ENCODE measurements around the gene SF3B2.
A peak's percentile ranks its signal among the peaks of the same experiment; 100 is the strongest.
"Not testable (repeated sequence)": the region's sequence is repeated elsewhere in the genome, so short reads cannot be mapped to it uniquely, and the experiment has no call there.

Gene SF3B2

GRCh38 chr11:66111158-66111557 is 59.0 kb downstream of the SF3B2 start:
- TF ChIP-seq CTCF (conservative IDR thresholded peaks at IDR 0.05) = no peak
- no peak overlapping the region for H3K27ac ChIP-seq

- no peak for TF ChIP-seq ZFX (IDR thresholded peaks at IDR 0.05)
- no peak for TF ChIP-seq CTCF (conservative IDR thresholded peaks at IDR 0.05)
- H3K27ac ChIP-seq = peak overlapping the region; percentile 23
Observed at GRCh38 chr11:66112041-66112491, 59.9 kb downstream of the SF3B2 start.

GRCh38 chr11:66112601-66113499 is 60.7 kb downstream of the SF3B2 start:
- TF ChIP-seq CTCF (conservative IDR thresholded peaks at IDR 0.05) (no peak), ZFX (IDR thresholded peaks at IDR 0.05) (no peak)
- peak overlapping the region; percentile 23; the same call in 1 of the 2 replicates for H3K27ac ChIP-seq

- H3K27ac ChIP-seq = not testable (repeated sequence)
Observed at GRCh38 chr11:66114957-66115356, 62.8 kb downstream of the SF3B2 start.

- TF ChIP-seq ZFX (IDR thresholded peaks at IDR 0.05) (no peak), CTCF (conservative IDR thresholded peaks at IDR 0.05) (no peak)
- no peak overlapping the region for H3K27ac ChIP-seq
Observed at GRCh38 chr11:66115638-66116301, 63.6 kb downstream of the SF3B2 start.

GRCh38 chr11:66116576-66117361 is 64.6 kb downstream of the SF3B2 start:
- TF ChIP-seq ZFX (IDR thresholded peaks at IDR 0.05) = no peak
- no peak for TF ChIP-seq CTCF (conservative IDR thresholded peaks at IDR 0.05)
- no peak overlapping the region for H3K27ac ChIP-seq

GRCh38 chr11:66118847-66119246 is 66.7 kb downstream of the SF3B2 start:
- TF ChIP-seq ZFX (IDR thresholded peaks at IDR 0.05) (no peak), CTCF (conservative IDR thresholded peaks at IDR 0.05) (no peak)

More at GRCh38 chr11:66118847-66119246, 66.7 kb downstream of the SF3B2 start:
- H3K27ac ChIP-seq = no peak overlapping the region

Measured in C4-2B (cell line).